HepG2 (cell line): Measurements from ENCODE around the gene ADCY10. TPM values are rescaled to one million over a fixed set of nuclear protein-coding genes. Genes with fewer than 3 reads are reported as not detected.

Experiments
- ADNP ChIP-seq: sonication (generic); formaldehyde crosslinking; IDR thresholded peaks from 2 replicates; pipeline ENCODE4 v1.4.0; 2020; ENCODE audit warnings: missing genetic modification reagents
- DMAP1 ChIP-seq: IDR thresholded peaks from 2 replicates; pipeline ENCODE4 v1.6.1; 2016
- GFI1 ChIP-seq: sonication (generic); formaldehyde crosslinking; IDR thresholded peaks from 2 replicates; pipeline ENCODE4 v1.5.0; 2020; ENCODE audit warnings: missing genetic modification reagents, mild to moderate bottlenecking, borderline replicate concordance
- HINFP ChIP-seq: sonication (generic); formaldehyde crosslinking; IDR thresholded peaks from 2 replicates; pipeline ENCODE4 v1.4.0; 2020; ENCODE audit warnings: low read depth, mild to moderate bottlenecking, missing genetic modification reagents
- KDM1A ChIP-seq: IDR thresholded peaks from 2 replicates; pipeline ENCODE4 v1.6.1; 2016; ENCODE audit warnings: missing compliant biosample characterization
- KMT2A ChIP-seq: sonication (generic); formaldehyde crosslinking; IDR thresholded peaks from 2 replicates; pipeline ENCODE4 v1.4.0; 2020; ENCODE audit warnings: missing genetic modification reagents
- MAFF ChIP-seq: IDR thresholded peaks from 2 replicates; pipeline ENCODE4 v1.6.1; 2011; ENCODE audit warnings: low read depth, low read length, improper control_type of control experiment
- REPIN1 ChIP-seq: sonication (generic); formaldehyde crosslinking; IDR thresholded peaks from 2 replicates; pipeline ENCODE4 v1.8.0; 2022; ENCODE audit warnings: missing genetic modification reagents, low read depth, mild to moderate bottlenecking, borderline replicate concordance
- RNF219 ChIP-seq: sonication (generic); formaldehyde crosslinking; IDR thresholded peaks from 2 replicates; pipeline ENCODE4 v1.5.0; 2020; ENCODE audit warnings: mild to moderate bottlenecking, missing genetic modification reagents
- SMAD9 ChIP-seq: sonication (generic); formaldehyde crosslinking; IDR thresholded peaks from 2 replicates; pipeline ENCODE4 v1.5.1; 2020; ENCODE audit warnings: mild to moderate bottlenecking, missing genetic modification reagents
- SP1 ChIP-seq, 2 experiments: fragments of 450-650 bp in 1 of 2; sonication (generic) in 1 of 2; formaldehyde crosslinking in 1 of 2; IDR thresholded peaks; 2 replicates each; pipeline versions ENCODE4 v1.4.0 to v1.6.1; 2016 to 2020; ENCODE audit warnings: missing genetic modification reagents in 1 of 2
- SP2 ChIP-seq: sonication (generic); formaldehyde crosslinking; IDR thresholded peaks from 2 replicates; pipeline ENCODE4 v1.5.1; 2020; ENCODE audit warnings: mild to moderate bottlenecking, missing genetic modification reagents
- SSRP1 ChIP-seq: IDR thresholded peaks from 2 replicates; pipeline ENCODE4 v1.6.1; 2016; ENCODE audit warnings: control low read depth
- U2AF1 ChIP-seq: fragments of 200-400 bp; formaldehyde crosslinking; optimal IDR thresholded peaks from 2 replicates; pipeline ENCODE3; 2017; ENCODE audit warnings: mild to moderate bottlenecking, low read depth, low read length
- USF2 ChIP-seq, 2 experiments: sonication (generic) in 1 of 2; formaldehyde crosslinking in 1 of 2; IDR thresholded peaks; 2 replicates each; pipeline versions ENCODE4 v1.5.1 to v1.6.1; 2011 to 2020; ENCODE audit warnings: borderline replicate concordance in 1 of 2, low read depth in 1 of 2, low read length in 1 of 2, mild to moderate bottlenecking in 1 of 2, missing genetic modification reagents in 1 of 2, moderate library complexity in 1 of 2
- ZBTB21 ChIP-seq: sonication (generic); formaldehyde crosslinking; IDR thresholded peaks from 2 replicates; pipeline ENCODE4 v1.4.0; 2020; ENCODE audit warnings: missing genetic modification reagents
- ZBTB7B ChIP-seq: sonication (generic); formaldehyde crosslinking; IDR thresholded peaks from 2 replicates; pipeline ENCODE4 v1.4.0; 2020; ENCODE audit warnings: missing genetic modification reagents
- ZNF12 ChIP-seq: sonication (generic); formaldehyde crosslinking; IDR thresholded peaks from 2 replicates; pipeline ENCODE4 v1.5.0; 2020; ENCODE audit warnings: missing genetic modification reagents
- ZNF224 ChIP-seq: sonication (generic); formaldehyde crosslinking; IDR thresholded peaks from 2 replicates; pipeline ENCODE4 v1.5.0; 2020; ENCODE audit warnings: mild to moderate bottlenecking, missing genetic modification reagents
- ZNF3 ChIP-seq: IDR thresholded peaks from 2 replicates; pipeline ENCODE4 v1.7.0; 2017; ENCODE audit warnings: inconsistent platforms
- ZNF335 ChIP-seq: sonication (generic); formaldehyde crosslinking; IDR thresholded peaks from 2 replicates; pipeline ENCODE4 v1.4.0; 2020; ENCODE audit warnings: missing genetic modification reagents
- ZNF607 ChIP-seq: sonication (generic); formaldehyde crosslinking; IDR thresholded peaks from 2 replicates; pipeline ENCODE4 v1.5.1; 2020; ENCODE audit warnings: missing genetic modification reagents, mild to moderate bottlenecking, borderline replicate concordance
- ZNF720 ChIP-seq: sonication (generic); formaldehyde crosslinking; IDR thresholded peaks from 2 replicates; pipeline ENCODE4 v1.4.0; 2020; ENCODE audit warnings: missing genetic modification reagents
- ZNF841 ChIP-seq: sonication (generic); formaldehyde crosslinking; IDR thresholded peaks from 2 replicates; pipeline ENCODE4 v1.8.1; 2023; ENCODE audit warnings: missing genetic modification reagents, borderline replicate concordance
- ZSCAN20 ChIP-seq: sonication (generic); formaldehyde crosslinking; IDR thresholded peaks from 2 replicates; pipeline ENCODE4 v1.4.0; 2020; ENCODE audit warnings: missing genetic modification reagents, mild to moderate bottlenecking, borderline replicate concordance
- polyA plus RNA-seq, 8 experiments: library from polyadenylated mRNA; depleted of rRNA in 3 of 8; stranded (reverse) in 7 of 8; unstranded in 1 of 8; fragments of >200 nt; fragmentation: Illumina TruSeq in 4 of 8; extraction: Trizol in 4 of 8; gene quantifications; 2 replicates each; pipeline versions ENCODE4 v1.2.1 to v1.2.3, GENCODE V29; 2011 to 2016; ENCODE audit warnings: low read depth in 4 of 8, missing spikeins in 1 of 8, mixed read lengths in 1 of 8; ENCODE audit not compliant: insufficient read depth in 1 of 8
- total RNA-seq, 5 experiments: library from RNA; depleted of rRNA; stranded (reverse); fragments of >200 nt; fragmentation: Illumina TruSeq; extraction: Trizol; gene quantifications; 2 replicates each; pipeline ENCODE4 v1.2.3, GENCODE V29; 2016; ENCODE audit warnings: low read depth in 1 of 5
- TF ChIP-seq, protein P1 (sequence below): sonication (generic); formaldehyde crosslinking; IDR thresholded peaks from 2 replicates; pipeline ENCODE4 v1.9.0; 2021; ENCODE audit warnings: missing genetic modification reagents, mild to moderate bottlenecking, borderline replicate concordance

ADCY10 gene
- total and polyA plus RNA-seq, 2 of the 13 experiments (the other 11 are each of a cell fraction or from before 2014, with no cell fraction given): 0.02 to 0.03 TPM

DNA sequence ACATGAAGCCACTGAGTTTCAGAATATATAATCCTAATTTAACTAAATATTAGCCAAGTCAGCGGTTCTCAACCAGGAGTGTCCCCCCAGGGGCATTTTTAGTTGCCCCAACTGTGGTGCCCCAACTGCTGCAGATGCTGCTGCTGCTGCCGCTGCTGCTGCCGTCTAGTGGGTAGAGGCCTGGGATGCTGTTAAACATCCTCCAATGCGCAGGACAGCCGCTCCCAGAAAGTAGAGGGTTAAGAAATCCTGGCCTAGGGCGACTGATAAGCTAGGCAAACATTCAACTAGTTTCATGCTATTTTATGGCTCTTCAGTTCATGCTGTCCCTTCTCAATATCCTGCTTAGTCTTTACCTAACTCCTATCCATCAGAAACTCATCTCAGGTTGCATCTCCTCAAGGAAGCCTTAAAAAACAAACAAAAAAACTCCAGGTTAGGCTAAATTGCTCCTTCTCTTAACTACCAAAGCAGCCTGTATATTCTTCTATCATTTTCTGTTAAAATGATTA lies 12.6 kb upstream of the ADCY10 start (continued):
- TF ChIP-seq ZSCAN20 (CRISPR knock-in tag) (no peak), HINFP (no peak), SMAD9 (CRISPR knock-in tag) (no peak), ZNF335 (CRISPR knock-in tag) (no peak), ADNP (CRISPR knock-in tag) (0 out of 2 replicates have a peak, but pooled peaks have one; percentile 24), ZNF12 (0 out of 2 replicates have a peak, but pooled peaks have one; percentile 39), ZNF224 (no peak), SP1 (IDR thresholded peaks at IDR 0.05) (no peak), SP1 (CRISPR knock-in tag; IDR thresholded peaks at IDR 0.05) (no peak), KMT2A (CRISPR knock-in tag) (peak; percentile 86), ZBTB7B (CRISPR knock-in tag) (0 out of 2 replicates have a peak, but pooled peaks have one; percentile 22), ZNF607 (CRISPR knock-in tag) (no peak), RNF219 (CRISPR knock-in tag) (no peak), USF2 (IDR thresholded peaks at IDR 0.05; ENCODE audit: low read depth, low read length) (no peak), USF2 (CRISPR knock-in tag; IDR thresholded peaks at IDR 0.05; ENCODE audit: borderline replicate concordance) (no peak), ZNF3 (CRISPR knock-in tag) (no peak), ZNF841 (CRISPR knock-in tag) (no peak), SSRP1 (CRISPR knock-in tag) (no peak), U2AF1 (no peak), GFI1 (peak; percentile 82), ZNF720 (CRISPR knock-in tag) (no peak), ZBTB21 (CRISPR knock-in tag) (no peak), REPIN1 (CRISPR knock-in tag) (peak; percentile 77; the same call in 1 of the 2 replicates), KDM1A (peak; percentile 71; the same call in 1 of the 2 replicates), SP2 (CRISPR knock-in tag) (no peak), MAFF (peak; percentile 84), DMAP1 (CRISPR knock-in tag) (no peak)
- TF ChIP-seq, protein P1, sequence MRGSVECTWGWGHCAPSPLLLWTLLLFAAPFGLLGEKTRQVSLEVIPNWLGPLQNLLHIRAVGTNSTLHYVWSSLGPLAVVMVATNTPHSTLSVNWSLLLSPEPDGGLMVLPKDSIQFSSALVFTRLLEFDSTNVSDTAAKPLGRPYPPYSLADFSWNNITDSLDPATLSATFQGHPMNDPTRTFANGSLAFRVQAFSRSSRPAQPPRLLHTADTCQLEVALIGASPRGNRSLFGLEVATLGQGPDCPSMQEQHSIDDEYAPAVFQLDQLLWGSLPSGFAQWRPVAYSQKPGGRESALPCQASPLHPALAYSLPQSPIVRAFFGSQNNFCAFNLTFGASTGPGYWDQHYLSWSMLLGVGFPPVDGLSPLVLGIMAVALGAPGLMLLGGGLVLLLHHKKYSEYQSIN: no peak
